ENCODE data around the gene MRM2.

DNA sequence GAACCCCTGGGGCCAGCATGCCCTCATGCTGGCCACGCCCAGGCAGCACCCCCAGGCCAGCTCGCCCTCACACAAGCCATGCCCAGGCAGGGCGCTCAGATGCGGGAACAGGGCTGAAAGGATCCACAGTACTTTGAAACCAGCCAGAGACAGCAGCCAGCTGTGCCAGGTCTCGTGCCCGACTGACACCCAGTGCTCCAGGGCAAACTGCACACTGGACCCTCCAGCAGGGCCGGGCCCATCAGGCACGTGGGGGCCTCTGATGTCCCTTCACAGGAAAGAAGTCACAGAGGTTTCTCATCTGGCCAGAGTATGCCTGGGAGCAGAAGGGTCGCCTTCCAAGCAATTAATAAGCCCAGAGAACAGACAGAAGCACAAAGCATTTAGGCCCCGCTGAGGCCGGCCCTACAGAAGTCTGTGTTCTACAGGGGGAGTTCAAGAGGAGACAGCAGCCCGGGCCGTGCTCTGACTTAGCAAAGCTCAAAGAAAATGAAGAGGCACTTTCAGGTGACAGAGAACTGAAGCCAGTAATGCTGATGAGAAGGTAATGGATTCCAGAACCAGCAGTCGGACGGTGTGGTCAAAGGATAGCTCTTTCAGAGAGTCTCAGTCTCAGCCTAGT is 30.6 kb downstream of the MRM2 start:
- no peak for TF ChIP-seq PRDM15 (CRISPR knock-in tag; IDR thresholded peaks at IDR 0.05)
- TF ChIP-seq POLR2A (IDR thresholded peaks at IDR 0.05; ENCODE audit: low read depth, low read length), result no peak
- TF ChIP-seq CTCF (IDR thresholded peaks at IDR 0.05 in 2 of 3, conservative IDR thresholded peaks at IDR 0.05 in 1 of 3; ENCODE audit: control insufficient read depth in 2 of 3, extremely low read depth in 1 of 3, insufficient read depth in 1 of 3, low read depth in 3 of 3, low read length in 3 of 3), result no peak
- TF ChIP-seq HDAC2 (IDR thresholded peaks at IDR 0.05), result no peak
- no peak for TF ChIP-seq TAF1 (IDR thresholded peaks at IDR 0.05; ENCODE audit: borderline replicate concordance, low read depth, low read length)
- TF ChIP-seq TARDBP (IDR thresholded peaks at IDR 0.05; ENCODE audit: borderline replicate concordance), result no peak
- no peak for TF ChIP-seq MTA2 (IDR thresholded peaks at IDR 0.05; ENCODE audit: low read depth)
- TF ChIP-seq BHLHE40 (IDR thresholded peaks at IDR 0.05; ENCODE audit: borderline replicate concordance in 1 of 2, low read depth in 2 of 2, low read length in 1 of 2), result no peak
- no peak for TF ChIP-seq YBX1 (IDR thresholded peaks at IDR 0.05)
- no peak for TF ChIP-seq TCF3 (IDR thresholded peaks at IDR 0.05; ENCODE audit: borderline replicate concordance, insufficient read depth, low read depth, low read length)
- TF ChIP-seq RB1 (IDR thresholded peaks at IDR 0.05; ENCODE audit: borderline replicate concordance), result no peak
